Mesothelial cell of epicardium (in vitro differentiated cells): ENCODE measurements around the gene MYO1H. TPM values are rescaled to one million over a fixed set of nuclear protein-coding genes. Genes with fewer than 3 reads are reported as not detected.
A peak's percentile ranks its signal among the peaks of the same experiment; 100 is the strongest.
"Not testable (repeated sequence)": the region's sequence is repeated elsewhere in the genome, so short reads cannot be mapped to it uniquely, and the experiment has no call there.

ENCODE experiments used
- DNase-seq, 2 experiments: peaks; one replicate each; pipeline ENCODE4 v3.0.0; 2021; ENCODE audit warnings: low spot score in 2 of 2; ENCODE audit not compliant: unreplicated experiment in 2 of 2
- H3K27ac Mint-ChIP-seq: 2 replicates; pipeline ENCODE4 v1.8.0; 2021; ENCODE audit warnings: mixed read lengths
- H3K27me3 Mint-ChIP-seq: 2 replicates; pipeline ENCODE4 v1.8.0; 2021; ENCODE audit warnings: low read depth, mixed read lengths
- H3K36me3 Mint-ChIP-seq: 2 replicates; pipeline ENCODE4 v1.8.0; 2021; ENCODE audit warnings: mixed read lengths
- H3K4me1 Mint-ChIP-seq: 2 replicates; pipeline ENCODE4 v1.8.0; 2021; ENCODE audit warnings: mixed read lengths
- H3K4me3 Mint-ChIP-seq: 2 replicates; pipeline ENCODE4 v1.8.0; 2021; ENCODE audit warnings: mild to moderate bottlenecking, moderate library complexity, mixed read lengths
- H3K9me3 Mint-ChIP-seq: 2 replicates; pipeline ENCODE4 v1.8.0; 2021; ENCODE audit warnings: mixed read lengths
- total RNA-seq: library from RNA; stranded (reverse); gene quantifications from 3 replicates; pipeline ENCODE4 v1.2.1, GENCODE V29; 2021
- TF ChIP-seq, protein P1 (sequence below): fragments of 200-600 bp; sonication (generic); IDR thresholded peaks from one replicate; pipeline ENCODE4 v1.5.0; 2021; ENCODE audit warnings: antibody characterized with exemption; ENCODE audit not compliant: unreplicated experiment

The MYO1H gene
- total RNA-seq, 1 donor from 2014 or later = not detected

DNA sequence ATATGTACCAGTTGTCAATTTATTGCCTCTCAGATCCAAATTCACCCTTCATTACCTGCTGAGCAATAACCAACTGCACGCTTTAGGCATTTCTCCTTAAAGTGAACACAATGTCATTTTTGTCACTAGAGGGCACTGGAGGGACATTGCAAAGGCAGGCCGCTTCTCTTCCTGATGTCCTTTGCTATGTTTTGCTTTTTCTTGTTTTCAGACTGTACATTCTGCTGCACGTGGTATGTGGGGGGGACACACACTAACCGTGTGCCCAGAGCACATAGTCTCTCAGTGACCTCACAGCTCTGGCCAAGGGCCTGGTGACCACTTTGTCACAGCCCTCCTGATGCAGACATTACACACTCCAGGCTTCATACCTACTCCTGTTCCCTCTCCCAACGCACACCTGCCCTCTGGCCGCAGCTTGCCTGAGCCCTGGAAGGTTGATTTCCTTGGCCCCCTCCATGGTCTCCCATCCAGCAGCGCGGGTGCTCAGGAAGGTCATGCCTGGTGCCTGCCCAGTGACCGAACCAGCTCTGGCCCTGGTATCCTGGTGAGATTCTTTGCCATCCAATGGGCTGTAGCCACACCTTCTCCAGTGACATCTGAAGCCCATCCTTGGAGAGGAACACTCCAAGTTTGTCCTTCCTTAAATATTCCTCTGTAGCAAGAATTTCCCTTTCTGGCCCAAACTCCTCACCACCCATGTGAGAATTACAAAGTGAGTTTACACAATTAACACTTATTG, 39.9 kb downstream of the MYO1H start:
- peaks cover 41% of the 10 kb centered on the region for H3K27me3 Mint-ChIP-seq
- H3K4me1 Mint-ChIP-seq = no peaks in the 10 kb centered on the region
- no peaks in the 10 kb centered on the region for H3K36me3 Mint-ChIP-seq
- H3K27ac Mint-ChIP-seq = no peak overlapping the region
- no peak for DNase-seq
- peaks cover 7% of the 10 kb centered on the region for H3K9me3 Mint-ChIP-seq
- H3K4me3 Mint-ChIP-seq = no peak overlapping the region
- TF ChIP-seq, protein P1, sequence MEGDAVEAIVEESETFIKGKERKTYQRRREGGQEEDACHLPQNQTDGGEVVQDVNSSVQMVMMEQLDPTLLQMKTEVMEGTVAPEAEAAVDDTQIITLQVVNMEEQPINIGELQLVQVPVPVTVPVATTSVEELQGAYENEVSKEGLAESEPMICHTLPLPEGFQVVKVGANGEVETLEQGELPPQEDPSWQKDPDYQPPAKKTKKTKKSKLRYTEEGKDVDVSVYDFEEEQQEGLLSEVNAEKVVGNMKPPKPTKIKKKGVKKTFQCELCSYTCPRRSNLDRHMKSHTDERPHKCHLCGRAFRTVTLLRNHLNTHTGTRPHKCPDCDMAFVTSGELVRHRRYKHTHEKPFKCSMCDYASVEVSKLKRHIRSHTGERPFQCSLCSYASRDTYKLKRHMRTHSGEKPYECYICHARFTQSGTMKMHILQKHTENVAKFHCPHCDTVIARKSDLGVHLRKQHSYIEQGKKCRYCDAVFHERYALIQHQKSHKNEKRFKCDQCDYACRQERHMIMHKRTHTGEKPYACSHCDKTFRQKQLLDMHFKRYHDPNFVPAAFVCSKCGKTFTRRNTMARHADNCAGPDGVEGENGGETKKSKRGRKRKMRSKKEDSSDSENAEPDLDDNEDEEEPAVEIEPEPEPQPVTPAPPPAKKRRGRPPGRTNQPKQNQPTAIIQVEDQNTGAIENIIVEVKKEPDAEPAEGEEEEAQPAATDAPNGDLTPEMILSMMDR = no peak

GRCh38 chr12:109388167-109388563, 40.5 kb downstream of the MYO1H start:
- H3K4me1 Mint-ChIP-seq = no peaks in the 10 kb centered on the region
- no peaks in the 10 kb centered on the region for H3K36me3 Mint-ChIP-seq
- TF ChIP-seq, protein P1 = no peak
- peaks cover 40% of the 10 kb centered on the region for H3K27me3 Mint-ChIP-seq
- H3K4me3 Mint-ChIP-seq = no peak overlapping the region
- H3K9me3 Mint-ChIP-seq = peaks cover 7% of the 10 kb centered on the region
- no peak for DNase-seq
- H3K27ac Mint-ChIP-seq = no peak overlapping the region

GRCh38 chr12:109389146-109389545, 41.4 kb downstream of the MYO1H start:
- H3K4me3 Mint-ChIP-seq = no peak overlapping the region
- H3K36me3 Mint-ChIP-seq = no peaks in the 10 kb centered on the region
- TF ChIP-seq, protein P1 = no peak
- no peak for DNase-seq
- no peak overlapping the region for H3K27ac Mint-ChIP-seq
- no peaks in the 10 kb centered on the region for H3K4me1 Mint-ChIP-seq
- peaks cover 34% of the 10 kb centered on the region for H3K27me3 Mint-ChIP-seq
- peaks cover 7% of the 10 kb centered on the region for H3K9me3 Mint-ChIP-seq

DNA sequence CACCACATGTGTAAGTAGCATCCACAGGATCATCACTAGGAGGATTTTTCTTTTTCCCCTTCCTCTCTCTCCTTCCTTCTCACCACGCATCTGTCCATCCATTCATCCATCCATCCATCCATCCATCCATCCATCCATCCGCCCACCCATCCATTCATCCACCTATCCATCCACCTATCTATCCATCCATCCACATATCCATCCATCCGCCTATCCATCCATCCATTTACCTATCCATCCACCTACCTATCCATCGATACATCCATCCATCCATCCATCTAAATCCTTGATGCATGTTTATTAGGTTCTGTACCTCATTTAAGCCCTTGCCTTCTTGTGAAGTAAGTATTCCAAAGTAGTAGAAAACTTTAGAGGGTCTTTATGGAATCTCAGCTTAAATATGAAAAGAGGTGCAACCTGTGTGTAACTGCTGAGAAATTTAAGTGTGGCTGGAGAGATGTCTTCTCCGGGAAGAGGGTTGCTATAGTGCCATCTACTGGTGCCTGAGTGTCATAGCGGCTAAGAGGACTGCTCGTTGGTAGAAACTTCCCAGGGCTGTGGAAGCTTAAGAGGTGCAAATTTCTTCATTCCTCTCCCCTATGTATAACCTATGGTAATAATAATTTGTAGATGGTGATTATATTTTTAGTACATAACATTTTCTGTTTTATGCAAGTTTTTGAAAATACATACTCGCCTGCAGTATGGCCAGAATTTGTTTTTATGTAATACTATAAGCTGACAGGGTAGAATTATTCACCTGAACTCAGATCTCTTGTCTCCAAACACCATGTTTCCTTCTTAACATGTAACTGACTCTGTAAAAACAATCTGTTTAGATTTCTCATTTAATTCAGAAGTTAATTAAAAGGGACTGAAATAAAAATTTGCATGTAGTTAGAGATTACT, 46.0 kb downstream of the MYO1H start:
- Mint-ChIP-seq H3K36me3 (no peaks in the 10 kb centered on the region), H3K27ac (no peak overlapping the region), H3K4me1 (no peaks in the 10 kb centered on the region), H3K4me3 (no peak overlapping the region), H3K27me3 (peaks cover 25% of the 10 kb centered on the region), H3K9me3 (no peaks in the 10 kb centered on the region)
- DNase-seq = no peak
- TF ChIP-seq, protein P1 = peak; percentile 73

DNA sequence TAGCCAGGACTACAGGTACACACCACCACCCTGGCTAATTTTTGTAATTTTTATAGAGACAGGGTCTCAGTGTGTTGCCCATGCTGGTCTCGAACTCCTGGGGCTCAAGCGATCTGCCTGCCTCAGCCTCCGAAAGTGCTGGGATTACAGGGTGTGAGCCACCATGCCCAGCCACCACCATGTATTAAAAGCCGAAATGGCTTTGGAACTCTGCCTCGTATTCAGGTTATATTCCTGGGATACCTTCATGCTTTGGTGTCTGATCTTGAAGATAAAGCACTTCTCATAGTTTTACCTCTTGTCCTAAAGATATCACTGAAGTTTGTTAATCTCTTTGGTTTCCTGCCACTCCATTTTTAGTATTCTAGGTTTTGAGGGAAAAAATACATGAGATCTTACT, 47.2 kb downstream of the MYO1H start:
- DNase-seq = no peak
- Mint-ChIP-seq H3K27me3 (peaks cover 25% of the 10 kb centered on the region), H3K9me3 (no peaks in the 10 kb centered on the region), H3K4me3 (no peak overlapping the region), H3K36me3 (no peaks in the 10 kb centered on the region), H3K27ac (no peak overlapping the region), H3K4me1 (no peaks in the 10 kb centered on the region)
- TF ChIP-seq, protein P1 = no peak

DNA sequence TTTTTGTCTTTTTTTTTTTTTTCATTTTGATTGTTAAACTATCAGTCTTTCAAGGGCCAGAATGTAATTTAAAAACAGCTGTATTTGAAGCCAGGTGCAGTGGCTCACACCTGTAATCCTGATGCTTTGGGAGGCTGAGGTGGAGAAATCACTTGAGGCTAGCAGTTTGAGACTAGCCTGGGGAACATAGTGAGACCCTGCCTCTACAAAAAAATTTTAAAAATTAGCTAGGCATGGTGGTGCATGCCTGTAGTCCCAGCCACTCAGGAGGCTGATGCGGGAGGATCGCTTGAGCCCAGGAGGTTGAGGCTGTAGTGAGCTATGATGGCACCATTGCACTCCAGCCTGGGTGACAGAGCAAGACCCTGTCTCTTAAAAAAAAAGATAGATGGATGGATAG, 57.1 kb downstream of the MYO1H start:
- not testable (repeated sequence) for H3K36me3 Mint-ChIP-seq, DNase-seq, H3K27ac Mint-ChIP-seq, H3K4me3 Mint-ChIP-seq, H3K4me1 Mint-ChIP-seq, H3K9me3 Mint-ChIP-seq
- H3K27me3 Mint-ChIP-seq = peaks cover 59% of the 10 kb centered on the region

DNA sequence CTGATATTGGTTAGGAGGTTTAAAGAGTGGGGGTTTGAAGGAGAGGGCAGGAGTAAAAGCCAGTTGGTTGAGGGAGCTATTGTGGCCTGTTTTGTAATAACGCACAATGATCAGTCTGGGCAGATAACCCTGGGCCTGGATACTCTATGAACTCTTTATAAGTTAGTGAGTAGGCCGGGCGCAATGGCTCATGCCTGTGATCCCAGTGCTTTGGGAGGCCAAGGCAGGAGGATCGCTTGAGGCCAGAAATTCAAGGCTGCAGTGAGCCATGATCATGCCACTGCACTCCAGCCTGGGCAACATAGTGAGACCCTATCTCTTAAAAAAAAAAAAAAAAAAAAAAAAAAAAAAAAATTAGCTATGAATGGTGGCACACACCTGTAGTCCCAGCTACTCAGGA, 58.4 kb downstream of the MYO1H start:
- H3K36me3 Mint-ChIP-seq, H3K27ac Mint-ChIP-seq, DNase-seq, H3K4me1 Mint-ChIP-seq, H3K4me3 Mint-ChIP-seq, H3K9me3 Mint-ChIP-seq: not testable (repeated sequence)
- peaks cover 47% of the 10 kb centered on the region for H3K27me3 Mint-ChIP-seq
